ENCODE data around the gene MLC1. TPM values are rescaled to one million over a fixed set of nuclear protein-coding genes. Genes with fewer than 3 reads are reported as not detected.

The MLC1 gene
- total RNA-seq, 6 experiments from 2014 or later, result 0.60 to 0.68 TPM; not detected in 4

DNA sequence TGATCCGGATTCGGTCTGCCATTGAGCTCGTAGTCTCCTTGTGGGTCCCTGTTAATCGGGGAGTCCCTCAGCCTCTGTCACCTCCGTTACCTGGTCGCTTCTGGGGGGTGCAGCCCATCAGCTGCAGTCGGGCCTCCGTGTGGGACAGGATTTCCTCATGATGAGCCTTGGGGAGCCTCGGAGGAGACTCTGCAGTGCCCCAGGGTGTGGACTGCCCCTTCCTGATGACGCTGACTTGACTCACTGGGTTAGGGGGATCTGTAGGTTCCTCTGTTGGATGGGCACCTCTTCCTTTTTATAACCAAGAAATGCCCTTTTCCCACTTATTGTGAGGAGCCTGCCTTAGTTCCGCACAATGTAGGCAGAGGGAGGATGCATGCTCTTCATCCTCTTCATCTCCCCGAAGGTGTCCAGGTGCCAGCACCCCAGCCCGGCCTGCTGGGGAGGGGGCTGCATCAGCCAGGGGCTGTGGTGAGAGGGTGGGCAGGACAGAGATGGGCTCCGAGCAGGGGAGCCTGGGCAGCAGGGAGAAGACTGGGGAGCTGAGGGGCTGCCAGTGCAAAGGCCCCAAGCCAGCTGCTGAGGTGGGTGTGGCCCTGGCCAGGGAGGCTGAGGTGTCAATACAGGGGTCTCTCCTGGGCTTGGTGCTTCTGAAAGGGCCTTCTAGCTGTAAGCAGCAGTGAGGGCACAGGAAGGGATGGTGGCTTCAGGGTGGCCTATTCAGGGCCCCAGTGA is 13.6 kb downstream of the MLC1 start:
- TF ChIP-seq POLR2A (IDR thresholded peaks at IDR 0.05), result no peak
- TF ChIP-seq, protein P1, sequence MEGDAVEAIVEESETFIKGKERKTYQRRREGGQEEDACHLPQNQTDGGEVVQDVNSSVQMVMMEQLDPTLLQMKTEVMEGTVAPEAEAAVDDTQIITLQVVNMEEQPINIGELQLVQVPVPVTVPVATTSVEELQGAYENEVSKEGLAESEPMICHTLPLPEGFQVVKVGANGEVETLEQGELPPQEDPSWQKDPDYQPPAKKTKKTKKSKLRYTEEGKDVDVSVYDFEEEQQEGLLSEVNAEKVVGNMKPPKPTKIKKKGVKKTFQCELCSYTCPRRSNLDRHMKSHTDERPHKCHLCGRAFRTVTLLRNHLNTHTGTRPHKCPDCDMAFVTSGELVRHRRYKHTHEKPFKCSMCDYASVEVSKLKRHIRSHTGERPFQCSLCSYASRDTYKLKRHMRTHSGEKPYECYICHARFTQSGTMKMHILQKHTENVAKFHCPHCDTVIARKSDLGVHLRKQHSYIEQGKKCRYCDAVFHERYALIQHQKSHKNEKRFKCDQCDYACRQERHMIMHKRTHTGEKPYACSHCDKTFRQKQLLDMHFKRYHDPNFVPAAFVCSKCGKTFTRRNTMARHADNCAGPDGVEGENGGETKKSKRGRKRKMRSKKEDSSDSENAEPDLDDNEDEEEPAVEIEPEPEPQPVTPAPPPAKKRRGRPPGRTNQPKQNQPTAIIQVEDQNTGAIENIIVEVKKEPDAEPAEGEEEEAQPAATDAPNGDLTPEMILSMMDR (IDR thresholded peaks at IDR 0.05), result no peak
- H3K4me3 ChIP-seq, result no peak overlapping the region
- no peak overlapping the region for H3K27ac ChIP-seq
- WGBS (ENCODE audit: insufficient coverage, low coverage, low lambda C conversion rate, missing lambda C conversion rate), result 83% methylated on average over 3 of the region's 14 CpGs
- no peaks in the 10 kb centered on the region for H3K27me3 ChIP-seq
- DNase-seq, result no peak
- no peaks in the 10 kb centered on the region for H3K36me3 ChIP-seq
- H3K9me3 ChIP-seq, result no peaks in the 10 kb centered on the region
- intact Hi-C loops (cut with DNase I), result no loop called here
- ATAC-seq, result peak in 1 of 4 donors; percentile 8
- no peaks in the 10 kb centered on the region for H3K4me1 ChIP-seq

DNA sequence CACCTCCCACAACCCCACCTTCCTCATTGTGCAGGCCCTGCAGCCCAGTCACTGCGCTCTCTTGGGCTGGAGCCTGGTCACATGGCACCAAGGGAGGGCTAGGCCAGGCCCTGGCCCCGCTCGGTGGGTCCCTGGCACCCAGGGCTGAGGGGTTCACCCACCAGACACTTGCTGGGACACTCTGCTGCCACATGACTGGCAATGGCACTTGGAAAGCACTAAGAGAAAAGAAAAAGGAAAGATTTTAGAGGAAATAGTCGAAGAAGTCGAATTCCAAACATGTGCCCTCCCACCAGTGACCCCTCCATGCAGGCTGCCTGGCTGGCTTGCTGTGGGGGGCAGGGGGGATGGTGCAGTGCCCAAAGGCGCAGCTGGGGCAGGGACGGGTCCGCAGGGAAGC is 14.9 kb downstream of the MLC1 start:
- no peak overlapping the region for H3K4me3 ChIP-seq
- intact Hi-C loops (cut with DNase I), result no loop called here
- no peak overlapping the region for H3K27ac ChIP-seq
- no peaks in the 10 kb centered on the region for H3K36me3 ChIP-seq
- H3K9me3 ChIP-seq, result no peaks in the 10 kb centered on the region
- H3K27me3 ChIP-seq, result no peaks in the 10 kb centered on the region
- no peaks in the 10 kb centered on the region for H3K4me1 ChIP-seq
- TF ChIP-seq POLR2A (IDR thresholded peaks at IDR 0.05), result no peak
- TF ChIP-seq, protein P1 (IDR thresholded peaks at IDR 0.05), result no peak
- 75% methylated on average over 2 of the region's 8 CpGs for WGBS (ENCODE audit: insufficient coverage, low coverage, low lambda C conversion rate, missing lambda C conversion rate)
- ATAC-seq (no peak), DNase-seq (no peak)

DNA sequence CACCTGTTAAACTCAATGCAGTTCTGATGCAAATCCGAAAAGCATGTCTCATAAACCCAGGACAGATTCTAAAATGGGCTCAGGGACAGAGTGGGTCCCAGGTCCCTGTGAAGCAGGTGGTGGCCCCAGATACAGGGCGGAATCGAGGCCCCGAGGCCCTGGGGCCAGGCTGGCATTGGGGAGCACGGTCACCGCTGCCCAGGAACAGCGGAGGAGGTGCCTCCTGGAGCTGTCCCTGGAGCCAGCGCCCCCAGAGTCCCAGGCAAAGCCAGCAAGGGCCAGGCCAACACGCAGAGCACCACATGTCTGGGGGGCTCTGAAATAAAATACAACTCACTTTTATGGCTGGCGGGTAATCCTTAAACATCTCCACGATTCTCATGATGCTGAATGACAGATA is 17.1 kb downstream of the MLC1 start:
- Histone ChIP-seq H3K27me3 (no peaks in the 10 kb centered on the region), H3K4me3 (no peak overlapping the region), H3K27ac (no peak overlapping the region), H3K9me3 (no peaks in the 10 kb centered on the region), H3K36me3 (no peaks in the 10 kb centered on the region), H3K4me1 (no peaks in the 10 kb centered on the region)
- intact Hi-C loops (cut with DNase I), result no loop called here
- TF ChIP-seq, protein P1 (IDR thresholded peaks at IDR 0.05), result no peak
- no peak for TF ChIP-seq POLR2A (IDR thresholded peaks at IDR 0.05)
- ATAC-seq (no peak), DNase-seq (no peak)
- WGBS (ENCODE audit: insufficient coverage, low coverage, low lambda C conversion rate, missing lambda C conversion rate), result 71% methylated on average over 2 of the region's 11 CpGs

DNA sequence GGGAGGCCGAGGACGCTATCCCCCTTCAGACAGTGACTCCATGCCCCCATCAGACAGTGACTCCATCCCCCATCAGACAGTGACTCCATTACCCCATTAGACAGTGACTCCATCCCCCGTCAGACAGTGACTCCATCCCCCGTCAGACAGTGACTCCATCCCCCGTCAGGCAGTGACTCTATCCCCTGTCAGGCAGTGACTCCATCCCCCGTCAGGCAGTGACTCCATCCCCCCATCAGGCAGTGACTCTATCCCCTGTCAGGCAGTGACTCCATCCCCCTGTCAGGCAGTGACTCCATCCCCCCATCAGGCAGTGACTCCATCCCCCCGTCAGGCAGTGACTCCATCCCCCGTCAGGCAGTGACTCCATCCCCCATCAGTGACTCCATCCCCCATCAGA is 18.0 kb downstream of the MLC1 start:
- Histone ChIP-seq H3K27me3 (no peaks in the 10 kb centered on the region), H3K27ac (no peak overlapping the region), H3K36me3 (no peaks in the 10 kb centered on the region), H3K4me3 (no peak overlapping the region), H3K4me1 (no peaks in the 10 kb centered on the region), H3K9me3 (no peaks in the 10 kb centered on the region)
- intact Hi-C loops (cut with DNase I), result no loop called here
- TF ChIP-seq POLR2A (IDR thresholded peaks at IDR 0.05), result no peak
- TF ChIP-seq, protein P1 (IDR thresholded peaks at IDR 0.05), result no peak
- DNase-seq (no peak), ATAC-seq (no peak)
- 69% methylated on average over 6 of the region's 8 CpGs for WGBS (ENCODE audit: insufficient coverage, low coverage, low lambda C conversion rate, missing lambda C conversion rate)
